ENCODE measurements around the gene PTPRJ. TPM values are rescaled to one million over a fixed set of nuclear protein-coding genes. Genes with fewer than 3 reads are reported as not detected.

Gene PTPRJ
- total RNA-seq, 1 experiment from 2014 or later, result 12.1 TPM

- DNase-seq (ENCODE audit: low spot score), result no peak
- H3K4me1 ChIP-seq (ENCODE audit: insufficient read depth, low read length, poor library complexity, severe bottlenecking), result no peaks in the 10 kb centered on the region
- no peaks in the 10 kb centered on the region for H3K36me3 ChIP-seq (ENCODE audit: insufficient read depth, low read length, poor library complexity, severe bottlenecking)
- TF ChIP-seq CTCF (conservative IDR thresholded peaks at IDR 0.05; ENCODE audit: low read depth, low read length) (no peak), EZH2 (IDR thresholded peaks at IDR 0.05; ENCODE audit: borderline replicate concordance, low read depth, low read length, poor library complexity, severe bottlenecking) (no peak)
- ChIA-PET CTCF (no interaction called here), POLR2A (ENCODE audit: low non-redundant PET) (no interaction called here)
- no TSS peak for BruUV-seq (replicated peaks)
- no peaks in the 10 kb centered on the region for H3K27me3 ChIP-seq (replicated peaks; ENCODE audit: insufficient read depth, low read depth, low read length, poor library complexity)
- no peaks in the 10 kb centered on the region for H3K9me3 ChIP-seq (ENCODE audit: low read depth, low read length, poor library complexity, severe bottlenecking)
- no peak overlapping the region for H3K27ac ChIP-seq (ENCODE audit: low read depth, low read length, poor library complexity, severe bottlenecking)
- intact Hi-C loops (cut with micrococcal nuclease; ENCODE audit: unreplicated experiment), result no loop called here
- no peak overlapping the region for H3K4me3 ChIP-seq (ENCODE audit: low read depth, low read length, poor library complexity, severe bottlenecking)
Measured at GRCh38 chr11:48043991-48044512, 63.7 kb downstream of the PTPRJ start.

- no peak overlapping the region for H3K4me3 ChIP-seq (ENCODE audit: low read depth, low read length, poor library complexity, severe bottlenecking)
- no peaks in the 10 kb centered on the region for H3K9me3 ChIP-seq (ENCODE audit: low read depth, low read length, poor library complexity, severe bottlenecking)
- no TSS peak for BruUV-seq (replicated peaks)
- intact Hi-C loops (cut with micrococcal nuclease; ENCODE audit: unreplicated experiment), result no loop called here
- no peaks in the 10 kb centered on the region for H3K27me3 ChIP-seq (replicated peaks; ENCODE audit: insufficient read depth, low read depth, low read length, poor library complexity)
- ChIA-PET POLR2A (ENCODE audit: low non-redundant PET) (no interaction called here), CTCF (no interaction called here)
- DNase-seq (ENCODE audit: low spot score), result no peak
- no peaks in the 10 kb centered on the region for H3K4me1 ChIP-seq (ENCODE audit: insufficient read depth, low read length, poor library complexity, severe bottlenecking)
- H3K27ac ChIP-seq (ENCODE audit: low read depth, low read length, poor library complexity, severe bottlenecking), result no peak overlapping the region
- no peaks in the 10 kb centered on the region for H3K36me3 ChIP-seq (ENCODE audit: insufficient read depth, low read length, poor library complexity, severe bottlenecking)
- no peak for TF ChIP-seq CTCF (conservative IDR thresholded peaks at IDR 0.05; ENCODE audit: low read depth, low read length)
- TF ChIP-seq EZH2 (IDR thresholded peaks at IDR 0.05; ENCODE audit: borderline replicate concordance, low read depth, low read length, poor library complexity, severe bottlenecking), result no peak
Measured at GRCh38 chr11:48044577-48044976, 64.2 kb downstream of the PTPRJ start.

GRCh38 chr11:48045536-48045935, 65.2 kb downstream of the PTPRJ start:
- TF ChIP-seq EZH2 (IDR thresholded peaks at IDR 0.05; ENCODE audit: borderline replicate concordance, low read depth, low read length, poor library complexity, severe bottlenecking) (no peak), CTCF (conservative IDR thresholded peaks at IDR 0.05; ENCODE audit: low read depth, low read length) (no peak)
- no peaks in the 10 kb centered on the region for H3K27me3 ChIP-seq (replicated peaks; ENCODE audit: insufficient read depth, low read depth, low read length, poor library complexity)
- no peak overlapping the region for H3K27ac ChIP-seq (ENCODE audit: low read depth, low read length, poor library complexity, severe bottlenecking)
- no peaks in the 10 kb centered on the region for H3K4me1 ChIP-seq (ENCODE audit: insufficient read depth, low read length, poor library complexity, severe bottlenecking)
- no peak for DNase-seq (ENCODE audit: low spot score)
- no peaks in the 10 kb centered on the region for H3K9me3 ChIP-seq (ENCODE audit: low read depth, low read length, poor library complexity, severe bottlenecking)
- ChIA-PET POLR2A (ENCODE audit: low non-redundant PET) (no interaction called here), CTCF (no interaction called here)
- BruUV-seq (replicated peaks), result no TSS peak
- H3K36me3 ChIP-seq (ENCODE audit: insufficient read depth, low read length, poor library complexity, severe bottlenecking), result no peaks in the 10 kb centered on the region
- intact Hi-C loops (cut with micrococcal nuclease; ENCODE audit: unreplicated experiment), result no loop called here
- H3K4me3 ChIP-seq (ENCODE audit: low read depth, low read length, poor library complexity, severe bottlenecking), result no peak overlapping the region

Measured in A673 (cell line).